ENCODE results near the gene BFAR. TPM values are rescaled to one million over a fixed set of nuclear protein-coding genes. Genes with fewer than 3 reads are reported as not detected.

The BFAR gene
- polyA plus RNA-seq, 2 of the 4 experiments (the other 2 are of a cell fraction) = 74.8 to 93.3 TPM

- TF ChIP-seq KDM5A (IDR thresholded peaks at IDR 0.05) (no peak), TP53 (CRISPR knock-in tag; IDR thresholded peaks at IDR 0.05) (no peak; the same call in 1 of the 2 replicates), NR3C1 (IDR thresholded peaks at IDR 0.05) (no peak), MYC (IDR thresholded peaks at IDR 0.05; ENCODE audit: borderline replicate concordance, low read length) (0 out of 2 replicates have a peak, but pooled peaks have one; percentile 41), RARB (CRISPR knock-in tag; IDR thresholded peaks at IDR 0.05) (no peak), CHD4 (IDR thresholded peaks at IDR 0.05; ENCODE audit: borderline replicate concordance) (no peak), BHLHE40 (IDR thresholded peaks at IDR 0.05; ENCODE audit: low read depth, low read length) (no peak), PBX3 (IDR thresholded peaks at IDR 0.05) (no peak), CBX2 (IDR thresholded peaks at IDR 0.05; ENCODE audit: borderline replicate concordance, low read depth) (no peak), PHF8 (IDR thresholded peaks at IDR 0.05; ENCODE audit: borderline replicate concordance, low read depth) (peak; percentile 88), CTCF (IDR thresholded peaks at IDR 0.05) (no peak), EHMT2 (IDR thresholded peaks at IDR 0.05; ENCODE audit: low read depth) (no peak), CEBPB (IDR thresholded peaks at IDR 0.05) (peak; percentile 18 to 29; a peak in 1 of 4 replicates), SMC3 (IDR thresholded peaks at IDR 0.05) (no peak), ZNF302 (CRISPR knock-in tag; IDR thresholded peaks at IDR 0.05) (no peak), REST (IDR thresholded peaks at IDR 0.05) (no peak), FOSL2 (IDR thresholded peaks at IDR 0.05) (no peak), FOSL2 (CRISPR knock-in tag; IDR thresholded peaks at IDR 0.05) (peak; percentile 40), POLR2A (IDR thresholded peaks at IDR 0.05; ENCODE audit: low read length) (peak; percentile 93), TFCP2L1 (CRISPR knock-in tag; IDR thresholded peaks at IDR 0.05) (peak; percentile 63; the same call in 1 of the 2 replicates), RAD21 (conservative IDR thresholded peaks at IDR 0.05 in 1 of 2, IDR thresholded peaks at IDR 0.05 in 1 of 2) (no peak), HEYL (CRISPR knock-in tag; IDR thresholded peaks at IDR 0.05) (no peak), NFE2L2 (conservative IDR thresholded peaks at IDR 0.05; ENCODE audit: low read length) (no peak), RCOR1 (IDR thresholded peaks at IDR 0.05; ENCODE audit: low read depth, low read length) (no peak), FOXS1 (CRISPR knock-in tag; IDR thresholded peaks at IDR 0.05) (no peak), EHF (CRISPR knock-in tag; IDR thresholded peaks at IDR 0.05) (no peak), HDAC2 (IDR thresholded peaks at IDR 0.05) (no peak)
These were observed at the start of gene BFAR (continued) for GRCh38 chr16:14632693-14633569.

Data from A549 (cell line).